A549 (cell line): ENCODE data around the gene CD4. TPM values are rescaled to one million over a fixed set of nuclear protein-coding genes. Genes with fewer than 3 reads are reported as not detected.
A peak's percentile ranks its signal among the peaks of the same experiment; 100 is the strongest.

Experiments
- ATAC-seq, 2 experiments: fragments of 200-7000 bp in 1 of 2; fragments of >200 bp in 1 of 2; cut with Nextera tagmentation in 1 of 2; cut with Tn5 transposase in 1 of 2; 3 replicates each; pipeline versions ENCODE4 v1.8.0 to v1.9.1; 2018 to 2020; ENCODE audit warnings: mild to moderate bottlenecking in 1 of 2, moderate library complexity in 1 of 2
- CTCF ChIA-PET: fragments of 300-600 bp; sonication (Branson Sonifier 250); formaldehyde crosslinking; extraction: SDS; loops from one replicate; lab custom pipeline; 2021; ENCODE audit warnings: antibody characterized with exemption, inconsistent platforms; lab: Yijun Ruan, JAX
- POLR2A ChIA-PET: fragments of 350-600 bp; formaldehyde crosslinking; extraction: SDS; loops from one replicate; lab custom pipeline; 2021; ENCODE audit warnings: antibody characterized with exemption, inconsistent platforms; lab: Yijun Ruan, JAX
- DNase-seq, 2 experiments: peaks; one replicate each; pipeline versions ENCODE4 v3.0.0 to v3.0.0-alpha.2; 2011 to 2016; ENCODE audit warnings: low read depth in 1 of 2, low spot score in 1 of 2
- FAIRE-seq: peaks from 2 replicates; lab custom pipeline; 2011; peaks lifted over from hg19 to GRCh38; lab: Jason Lieb, UNC
- H3K27ac ChIP-seq, 2 experiments: fragments of >200 bp; sonication (Bioruptor Twin); formaldehyde crosslinking; 3 replicates each; pipeline ENCODE4 v1.5.1; 2016 to 2017
- H3K4me1 ChIP-seq: fragments of >200 bp; sonication (Bioruptor Twin); formaldehyde crosslinking; 3 replicates; pipeline ENCODE4 v1.6.1; 2016
- H3K4me2 ChIP-seq: fragments of >200 bp; sonication (Bioruptor Twin); formaldehyde crosslinking; 3 replicates; pipeline ENCODE4 v1.6.1; 2016
- H3K4me3 ChIP-seq: fragments of >200 bp; sonication (Bioruptor Twin); formaldehyde crosslinking; 3 replicates; pipeline ENCODE4 v1.5.1; 2016
- H3K9me3 ChIP-seq: fragments of >200 bp; sonication (Bioruptor Twin); formaldehyde crosslinking; 3 replicates; pipeline ENCODE4 v1.6.1; 2016
- CTCF ChIP-seq: fragments of >200 bp; sonication (Bioruptor Twin); formaldehyde crosslinking; IDR thresholded peaks from 3 replicates; pipeline ENCODE4 v1.5.1; 2016
- E2F6 ChIP-seq: IDR thresholded peaks from 2 replicates; pipeline ENCODE4 v1.6.1; 2012; ENCODE audit warnings: low read depth, borderline replicate concordance
- EHF ChIP-seq: fragments of 250-450 bp; sonication (Bioruptor Pico); IDR thresholded peaks from 2 replicates; pipeline ENCODE4 v1.5.0; 2020; ENCODE audit warnings: mild to moderate bottlenecking
- ESRRA ChIP-seq: fragments of 150-350 bp; IDR thresholded peaks from 2 replicates; pipeline ENCODE4 v1.6.1; 2014; ENCODE audit warnings: mild to moderate bottlenecking, low read length, borderline replicate concordance
- FOSB ChIP-seq: fragments of 250-450 bp; sonication (Bioruptor Pico); IDR thresholded peaks from 2 replicates; pipeline ENCODE4 v1.5.0; 2020; ENCODE audit warnings: mild to moderate bottlenecking, moderate library complexity
- JUN ChIP-seq, 2 experiments: fragments of >200 bp; sonication (Bioruptor Twin); formaldehyde crosslinking; IDR thresholded peaks; 2 replicates in 1 of 2; 3 replicates in 1 of 2; pipeline ENCODE4 v1.6.1; 2016 to 2017
- MAFK ChIP-seq: fragments of 450-650 bp; IDR thresholded peaks from 2 replicates; pipeline ENCODE4 v1.6.1; 2014; ENCODE audit not compliant: partially characterized antibody
- NR3C1 ChIP-seq: fragments of >200 bp; sonication (Bioruptor Twin); formaldehyde crosslinking; IDR thresholded peaks from 3 replicates; pipeline ENCODE4 v1.6.1; 2017
- PBX3 ChIP-seq: IDR thresholded peaks from 2 replicates; pipeline ENCODE4 v1.6.1; 2012
- PHF8 ChIP-seq: fragments of 200-600 bp; sonication (generic); IDR thresholded peaks from 2 replicates; pipeline ENCODE4 v1.6.1; 2016; ENCODE audit warnings: low read depth, mild to moderate bottlenecking, antibody characterized with exemption, moderate library complexity, borderline replicate concordance
- POLR2A ChIP-seq: IDR thresholded peaks from 2 replicates; pipeline ENCODE4 v1.6.1; 2012; ENCODE audit warnings: mild to moderate bottlenecking, low read length
- RCOR1 ChIP-seq: fragments of 150-350 bp; IDR thresholded peaks from 2 replicates; pipeline ENCODE4 v1.6.1; 2014; ENCODE audit warnings: antibody characterized with exemption, low read length, low read depth
- RNF2 ChIP-seq: fragments of 200-600 bp; sonication (generic); IDR thresholded peaks from 2 replicates; pipeline ENCODE4 v1.6.1; 2016; ENCODE audit warnings: low read depth, mild to moderate bottlenecking, antibody characterized with exemption, moderate library complexity, borderline replicate concordance
- TFCP2L1 ChIP-seq: fragments of 250-450 bp; sonication (Bioruptor Pico); IDR thresholded peaks from 2 replicates; pipeline ENCODE4 v1.5.0; 2021; ENCODE audit warnings: mild to moderate bottlenecking
- TP53 ChIP-seq: fragments of 250-450 bp; sonication (Bioruptor Pico); IDR thresholded peaks from 2 replicates; pipeline ENCODE4 v1.5.0; 2021; ENCODE audit warnings: mild to moderate bottlenecking, moderate library complexity
- WGBS: methylation state at CpG from one replicate; pipeline ENCODE4 v1.1.6; 2017; ENCODE audit errors: missing lambda C conversion rate; 5-methylcytosine and 5-hydroxymethylcytosine counted together
- polyA plus RNA-seq, 4 experiments: library from polyadenylated mRNA; depleted of rRNA in 3 of 4; stranded (reverse); fragments of >200 nt; fragmentation: RNase III in 1 of 4; extraction: RNeasy Plus Mini Kit Qiagen cat#74134 plus additional on column Dnase treatment in 1 of 4; gene quantifications; 2 replicates in 3 of 4; 3 replicates in 1 of 4; pipeline ENCODE4 v1.2.3, GENCODE V29; 2011 to 2017
- TF ChIP-seq, protein P1 (sequence below): IDR thresholded peaks from 2 replicates; pipeline ENCODE4 v1.6.1; 2012
- TF ChIP-seq, protein P2 (sequence below): fragments of >200 bp; sonication (Bioruptor Twin); formaldehyde crosslinking; IDR thresholded peaks from 3 replicates; pipeline ENCODE4 v1.6.1; 2016

CD4 gene
- polyA plus RNA-seq, 2 of the 4 experiments (the other 2 are of a cell fraction): 0.03 TPM; not detected in 1

GRCh38 chr12:6866920-6867412 is 77.6 kb downstream of the CD4 start (continued):
- TF ChIP-seq, protein P1, sequence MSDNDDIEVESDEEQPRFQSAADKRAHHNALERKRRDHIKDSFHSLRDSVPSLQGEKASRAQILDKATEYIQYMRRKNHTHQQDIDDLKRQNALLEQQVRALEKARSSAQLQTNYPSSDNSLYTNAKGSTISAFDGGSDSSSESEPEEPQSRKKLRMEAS: no peak
- TF ChIP-seq PHF8 (no peak), EHF (CRISPR knock-in tag) (no peak), CTCF (no peak), NR3C1 (no peak)

DNA sequence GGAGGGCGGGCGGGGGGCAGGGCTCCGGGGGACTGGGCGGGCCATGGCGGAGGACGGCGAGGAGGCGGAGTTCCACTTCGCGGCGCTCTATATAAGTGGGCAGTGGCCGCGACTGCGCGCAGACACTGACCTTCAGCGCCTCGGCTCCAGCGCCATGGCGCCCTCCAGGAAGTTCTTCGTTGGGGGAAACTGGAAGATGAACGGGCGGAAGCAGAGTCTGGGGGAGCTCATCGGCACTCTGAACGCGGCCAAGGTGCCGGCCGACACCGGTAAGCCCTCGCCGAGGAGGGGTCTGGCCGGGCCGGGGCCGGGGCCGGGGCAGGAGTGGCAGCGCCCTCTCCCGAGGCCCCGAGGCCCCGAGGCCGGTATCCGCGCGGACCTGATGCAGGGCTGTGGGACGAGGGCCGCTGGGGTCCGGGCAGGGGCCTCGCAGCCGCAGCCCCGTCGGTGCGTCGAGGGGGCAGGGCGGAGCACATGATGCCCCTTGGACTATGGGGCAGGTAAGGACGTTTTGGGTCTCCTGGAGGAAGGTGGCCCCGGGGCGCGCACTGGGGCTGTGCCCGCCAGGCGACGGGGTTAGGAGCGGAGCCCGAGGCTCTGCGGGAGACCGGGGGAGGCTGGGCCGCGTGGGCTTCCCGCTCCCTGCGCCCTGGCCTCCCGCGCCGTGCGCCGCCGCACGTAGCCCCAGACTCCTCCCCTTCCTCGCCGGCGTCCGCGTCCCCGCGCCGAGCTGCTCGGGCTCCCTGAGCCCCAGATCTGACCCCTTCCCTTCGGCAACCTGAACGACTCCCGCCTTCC is 78.3 kb downstream of the CD4 start, which contains the start of gene TPI1:
Gene TPI1 (plus strand): TSS at position 119 of the 798 bp plus-strand sequence. CDS start 36 bp downstream, at position 155.
- no peak for FAIRE-seq
- CTCF ChIA-PET: interaction anchor here (0.6 to 17.9 kb wide), 15 partner anchors 9 to 101 kb away, joined by 3 to 399 read pairs (median 24); partner anchors contain the start of genes ATN1, C12orf57, CDCA3 and ENO2

More for the DNA sequence above, 78.3 kb downstream of the CD4 start, which contains the start of gene TPI1:
- TF ChIP-seq MAFK (no peak), E2F6 (peak; percentile 78), RCOR1 (no peak), FOSB (CRISPR knock-in tag) (peak; percentile 24; the same call in 1 of the 2 replicates), ESRRA (no peak), PHF8 (peak; percentile 98), JUN (IDR thresholded peaks at IDR 0.05) (peak; percentile 98 to 99), POLR2A (peak; percentile 99), TP53 (CRISPR knock-in tag) (no peak; the same call in 1 of the 2 replicates), PBX3 (peak; percentile 64), RNF2 (0 out of 2 replicates have a peak, but pooled peaks have one; percentile 6), TFCP2L1 (CRISPR knock-in tag) (no peak; the same call in 1 of the 2 replicates)
- TF ChIP-seq, protein P2, sequence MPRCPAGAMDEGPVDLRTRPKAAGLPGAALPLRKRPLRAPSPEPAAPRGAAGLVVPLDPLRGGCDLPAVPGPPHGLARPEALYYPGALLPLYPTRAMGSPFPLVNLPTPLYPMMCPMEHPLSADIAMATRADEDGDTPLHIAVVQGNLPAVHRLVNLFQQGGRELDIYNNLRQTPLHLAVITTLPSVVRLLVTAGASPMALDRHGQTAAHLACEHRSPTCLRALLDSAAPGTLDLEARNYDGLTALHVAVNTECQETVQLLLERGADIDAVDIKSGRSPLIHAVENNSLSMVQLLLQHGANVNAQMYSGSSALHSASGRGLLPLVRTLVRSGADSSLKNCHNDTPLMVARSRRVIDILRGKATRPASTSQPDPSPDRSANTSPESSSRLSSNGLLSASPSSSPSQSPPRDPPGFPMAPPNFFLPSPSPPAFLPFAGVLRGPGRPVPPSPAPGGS: peak; percentile 99
- TF ChIP-seq, protein P1: peak; percentile 74
- Histone ChIP-seq H3K27ac (peak within 1 kb of the TSS; percentile 97 to 99), H3K9me3 (no peaks in the 10 kb centered on the region), H3K4me2 (peak within 1 kb of the TSS; percentile 100), H3K4me1 (peaks cover 42% of the 10 kb centered on the region), H3K4me3 (peak within 1 kb of the TSS; percentile 100)
- DNase-seq (peak; percentile 77 to 85), ATAC-seq (peak; percentile 45 to 71)
- 2% methylated on average over 41 of the region's 86 CpGs for WGBS
- POLR2A ChIA-PET: interaction anchor here (0.5 to 4.8 kb wide), 15 partner anchors 9 to 178 kb away, joined by 4 to 74 read pairs (median 8); partner anchors contain the start of genes C12orf57, CDCA3, MLF2 and PTMS
